Right lobe of liver (tissue), 6 donors: ENCODE measurements around the gene LYST. TPM values are rescaled to one million over a fixed set of nuclear protein-coding genes. Genes with fewer than 3 reads are reported as not detected.

Experiments used
- ATAC-seq, 4 donors: fragments of 200-7000 bp; cut with Tn5 transposase; one replicate each; pipeline ENCODE4 v1.9.1; 2020; ENCODE audit warnings: mild to moderate bottlenecking in 4 of 4, moderate library complexity in 4 of 4
- DNase-seq, 3 donors: peaks; one replicate each; pipeline ENCODE4 v3.0.0-alpha.2; 2020
- H3K27ac ChIP-seq, 3 donors: fragments of 200-600 bp; one replicate each; pipeline ENCODE4 v1.8.0; 2022
- H3K27me3 ChIP-seq, 2 donors: fragments of 200-600 bp; one replicate each; pipeline ENCODE4 v1.8.0; 2022
- H3K36me3 ChIP-seq, 4 donors: fragments of 200-600 bp; sonication (generic) in 1 of 4; one replicate each; pipeline versions ENCODE4 v1.5.1 to v1.8.0; 2017 to 2022; ENCODE audit warnings: control low read depth in 1 of 4
- H3K4me1 ChIP-seq, 4 donors: fragments of 200-600 bp; sonication (generic) in 1 of 4; one replicate each; pipeline versions ENCODE4 v1.5.1 to v1.8.0; 2017 to 2022; ENCODE audit warnings: control low read depth in 1 of 4
- H3K4me3 ChIP-seq, 3 donors: fragments of 200-600 bp; one replicate each; pipeline ENCODE4 v1.8.0; 2022
- H3K9me3 ChIP-seq, 4 donors: fragments of 200-600 bp; sonication (generic) in 1 of 4; one replicate each; pipeline versions ENCODE4 v1.5.1 to v1.8.0; 2017 to 2022; ENCODE audit warnings: control low read depth in 1 of 4
- CTCF ChIP-seq, 4 donors: fragments of 200-600 bp in 3 of 4; fragments of 450-650 bp in 1 of 4; IDR thresholded peaks; one replicate each; pipeline versions ENCODE4 v1.5.1 to v1.8.0; 2016 to 2022; ENCODE audit warnings: antibody characterized with exemption in 4 of 4, mild to moderate bottlenecking in 2 of 4
- POLR2A ChIP-seq: fragments of 450-650 bp; IDR thresholded peaks from one replicate; pipeline ENCODE4 v1.6.1; 2017; ENCODE audit warnings: antibody characterized with exemption, mild to moderate bottlenecking
- WGBS: methylation state at CpG from one replicate; pipeline ENCODE4 v1.1.6; 2018; ENCODE audit warnings: low coverage, low lambda C conversion rate; ENCODE audit not compliant: insufficient coverage; ENCODE audit errors: missing lambda C conversion rate; 5-methylcytosine and 5-hydroxymethylcytosine counted together
- intact Hi-C, 2 donors: fragments of 100-400 bp; cut with DNase I; formaldehyde crosslinking; loops; one replicate each; pipeline versions ENCODE4 v1.11.2 to v1.14.1; 2022
- total RNA-seq, 6 experiments: library from RNA; depleted of rRNA in 2 of 6; stranded (reverse); fragments of >200 nt in 2 of 6; fragmentation: NEBNext Ultra II Directional in 3 of 6; extraction: Animal tissue kit (Norgen Biotek cat#: 25700) in 3 of 6; gene quantifications; one replicate each; pipeline versions ENCODE4 v1.1.0 to v1.2.4, GENCODE V29; 2016 to 2023
- donor health status: DM: no; HTN: yes; CAD: no.
- donor health status: DM: no; HTN: no; CAD: no.
- donor health status: DM: no; HTN: no; CAD: no.
- donor health status: DM: no; HTN: yes; CAD: no.
- donor health status: DM: no; HTN: yes; CAD: no.

The LYST gene
- total RNA-seq, 6 experiments from 2014 or later = 9.0 to 16.6 (median 12.5) TPM

DNA sequence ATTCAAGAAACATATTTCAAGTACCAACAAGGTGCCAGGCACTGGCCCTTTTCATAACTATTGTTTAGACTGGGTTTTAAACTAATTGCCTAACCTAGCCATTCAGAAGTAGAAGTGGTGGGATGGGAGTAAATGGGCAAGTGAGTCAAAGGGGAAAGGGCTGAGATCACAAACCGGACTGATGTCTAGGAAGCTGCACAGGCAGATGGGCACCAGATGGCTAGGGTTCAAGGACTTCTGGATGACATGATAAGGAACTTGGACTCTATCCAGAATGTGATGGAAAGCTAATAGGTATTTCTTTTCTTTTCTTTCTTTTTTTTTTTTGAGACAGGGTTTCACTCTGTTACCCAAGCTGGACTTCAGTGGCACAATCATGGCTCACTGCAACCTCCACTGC, 46.6 kb downstream of the LYST start:
- ATAC-seq (peak in 3 of 4 donors; percentile 11 to 58 (median 27)), DNase-seq (no peak)
- Histone ChIP-seq H3K27me3 (no peaks in the 10 kb centered on the region), H3K4me3 (no peak overlapping the region), H3K4me1 (peaks cover 0 to 4% (median 0%) of the 10 kb centered on the region in 4 donors), H3K27ac (no peak overlapping the region), H3K9me3 (no peaks in the 10 kb centered on the region), H3K36me3 (no peaks in the 10 kb centered on the region)
- TF ChIP-seq CTCF (IDR thresholded peaks at IDR 0.05) (no peak), POLR2A (no peak)
- intact Hi-C loops = no loop called here
- 47% methylated on average over 1 of the region's 1 CpG for WGBS

GRCh38 chr1:235818632-235819136, 48.0 kb downstream of the LYST start:
- WGBS = 84% methylated on average over 5 of the region's 5 CpGs
- H3K4me1 ChIP-seq = no peaks in the 10 kb centered on the region
- ATAC-seq = peak in 2 of 4 donors; percentile 20 to 35

DNA sequence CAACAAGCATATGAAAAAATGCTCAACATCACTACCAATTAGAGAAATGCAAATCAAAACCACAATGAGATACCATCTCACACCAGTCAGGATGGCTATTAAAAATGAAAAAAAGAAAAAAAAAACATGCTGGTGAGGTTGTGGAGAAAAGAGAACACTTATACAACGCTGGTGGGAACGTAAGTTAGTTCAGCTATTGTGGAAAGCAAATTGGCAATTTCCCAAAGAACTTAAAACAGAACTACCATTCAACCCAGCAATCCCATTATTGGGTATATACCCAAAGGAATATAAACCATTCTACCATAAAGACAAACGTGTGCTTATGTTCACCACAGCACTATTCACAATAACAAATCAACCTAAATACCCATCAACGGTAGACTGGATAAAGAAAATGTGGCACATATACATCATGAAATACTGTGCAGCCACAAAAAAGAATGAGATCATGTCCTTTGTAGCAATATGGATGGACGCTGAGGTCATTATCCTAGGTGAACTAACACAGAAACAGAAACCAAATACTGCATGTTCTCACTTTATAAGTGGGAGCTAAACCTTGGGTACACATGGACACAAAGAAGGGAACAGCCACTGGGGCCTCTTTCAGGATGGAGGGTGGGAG, 49.5 kb downstream of the LYST start:
- Histone ChIP-seq H3K4me3 (no peak overlapping the region), H3K27ac (no peak overlapping the region), H3K27me3 (no peaks in the 10 kb centered on the region), H3K9me3 (no peaks in the 10 kb centered on the region), H3K36me3 (no peaks in the 10 kb centered on the region), H3K4me1 (no peaks in the 10 kb centered on the region)
- 90% methylated on average over 5 of the region's 5 CpGs for WGBS
- no peak for TF ChIP-seq CTCF (IDR thresholded peaks at IDR 0.05)
- no peak for TF ChIP-seq POLR2A
- DNase-seq = no peak
- intact Hi-C loops = no loop called here
- no peak for ATAC-seq

More at GRCh38 chr1:235818632-235819136, 48.0 kb downstream of the LYST start:
- no peak for DNase-seq
- intact Hi-C loops = no loop called here
- H3K9me3 ChIP-seq = no peaks in the 10 kb centered on the region
- H3K36me3 ChIP-seq = no peaks in the 10 kb centered on the region
- H3K27me3 ChIP-seq = no peaks in the 10 kb centered on the region
- no peak overlapping the region for H3K27ac ChIP-seq
- TF ChIP-seq CTCF (IDR thresholded peaks at IDR 0.05) (no peak), POLR2A (no peak)
- H3K4me3 ChIP-seq = no peak overlapping the region

GRCh38 chr1:235809688-235810397, 56.9 kb downstream of the LYST start:
- no peak for ATAC-seq
- intact Hi-C loops = no loop called here
- 86% methylated on average over 12 of the region's 12 CpGs for WGBS
- DNase-seq = no peak
- TF ChIP-seq POLR2A (no peak), CTCF (IDR thresholded peaks at IDR 0.05) (no peak)
- Histone ChIP-seq H3K4me3 (no peak overlapping the region), H3K4me1 (no peaks in the 10 kb centered on the region), H3K27me3 (no peaks in the 10 kb centered on the region), H3K36me3 (no peaks in the 10 kb centered on the region), H3K9me3 (no peaks in the 10 kb centered on the region), H3K27ac (no peak overlapping the region)
